Lower leg skin (tissue), 4 donors: ENCODE measurements around the gene LMF2. TPM values are rescaled to one million over a fixed set of nuclear protein-coding genes. Genes with fewer than 3 reads are reported as not detected.

Experiments used
- DNase-seq, 2 donors: peaks; one replicate each; pipeline ENCODE4 v3.0.0-alpha.2; 2019; ENCODE audit warnings: low spot score in 2 of 2
- H3K4me3 ChIP-seq: fragments of 200-600 bp; sonication (generic); 2 replicates; pipeline ENCODE4 v1.5.1; 2017; ENCODE audit warnings: mild to moderate bottlenecking, low read depth; ENCODE audit not compliant: poor library complexity, severe bottlenecking
- POLR2A ChIP-seq, 2 donors: fragments of 450-650 bp; IDR thresholded peaks; one replicate each; pipeline ENCODE4 v1.6.1; 2016 to 2017; ENCODE audit warnings: antibody characterized with exemption in 2 of 2, mild to moderate bottlenecking in 1 of 2, moderate library complexity in 1 of 2
- WGBS, 2 donors: methylation state at CpG; one replicate each; pipeline ENCODE4 v1.1.5; 2018; 5-methylcytosine and 5-hydroxymethylcytosine counted together
- intact Hi-C: fragments of 100-400 bp; cut with DNase I; formaldehyde crosslinking; loops from one replicate; pipeline ENCODE4 v1.15.0; 2023; ENCODE audit warnings: low total_unique reads
- total RNA-seq, 4 donors: library from RNA; depleted of rRNA; stranded (reverse); fragments of >200 nt; gene quantifications; one replicate each; pipeline ENCODE4 v1.1.0, GENCODE V29; 2016
- TF ChIP-seq, protein P1 (sequence below), 3 donors: fragments of 450-650 bp; IDR thresholded peaks; one replicate each; pipeline ENCODE4 v1.5.1; 2016; ENCODE audit warnings: antibody characterized with exemption in 3 of 3, mild to moderate bottlenecking in 3 of 3, moderate library complexity in 2 of 3

The LMF2 gene
- total RNA-seq, 4 donors from 2014 or later, result 34.8 to 47.2 (median 38.8) TPM

DNA sequence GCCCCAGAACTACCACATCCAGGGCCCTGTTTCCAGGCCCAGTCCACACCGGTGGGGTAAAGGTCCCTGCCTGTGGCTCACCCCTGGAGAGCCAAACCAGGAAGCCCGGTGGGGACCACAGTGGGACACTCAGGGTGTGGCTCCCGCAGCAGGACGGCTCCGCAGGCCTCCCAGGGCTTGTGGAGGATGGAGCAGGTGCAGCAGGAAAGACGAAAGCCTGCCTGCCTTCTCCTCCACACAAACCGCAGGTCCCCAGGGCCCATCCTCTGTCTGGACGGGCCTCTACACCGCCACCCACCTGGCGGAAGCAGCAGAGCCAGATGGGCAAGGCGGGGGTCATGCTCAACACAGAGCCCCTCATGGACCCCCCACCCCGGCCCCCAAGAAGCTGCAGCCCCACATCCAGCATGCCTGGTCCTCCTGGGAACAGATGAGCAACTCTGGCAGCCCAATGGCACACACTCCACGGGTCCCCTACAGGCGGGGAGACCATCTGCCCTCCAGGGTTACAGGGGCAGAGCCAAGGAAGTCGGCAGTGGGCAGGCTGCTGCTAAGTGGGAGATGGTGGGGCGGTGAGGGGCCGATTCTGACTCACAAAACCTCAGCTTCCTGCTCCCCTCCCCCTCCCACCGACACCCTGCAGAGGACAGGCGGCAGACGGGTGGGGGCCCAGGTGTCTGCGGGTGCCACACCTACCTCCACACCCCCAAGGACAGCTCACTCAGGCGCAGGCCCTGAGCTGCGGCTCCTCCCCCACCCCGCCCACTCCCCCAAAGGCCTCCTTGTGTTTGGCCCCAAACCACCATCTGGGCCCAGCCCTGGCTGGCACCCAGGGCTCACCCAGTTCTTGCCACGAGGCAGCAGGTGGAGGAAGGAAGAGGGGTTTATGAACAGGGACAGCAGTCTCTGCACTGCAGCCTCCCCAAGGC is 37.9 kb downstream of the LMF2 start:
- intact Hi-C loops, result no loop called here
- 18 to 31% methylated on average over 13 to 24 of the region's 25 CpGs for WGBS, 2 donors
- no peak for TF ChIP-seq POLR2A (IDR thresholded peaks at IDR 0.05)
- TF ChIP-seq, protein P1, sequence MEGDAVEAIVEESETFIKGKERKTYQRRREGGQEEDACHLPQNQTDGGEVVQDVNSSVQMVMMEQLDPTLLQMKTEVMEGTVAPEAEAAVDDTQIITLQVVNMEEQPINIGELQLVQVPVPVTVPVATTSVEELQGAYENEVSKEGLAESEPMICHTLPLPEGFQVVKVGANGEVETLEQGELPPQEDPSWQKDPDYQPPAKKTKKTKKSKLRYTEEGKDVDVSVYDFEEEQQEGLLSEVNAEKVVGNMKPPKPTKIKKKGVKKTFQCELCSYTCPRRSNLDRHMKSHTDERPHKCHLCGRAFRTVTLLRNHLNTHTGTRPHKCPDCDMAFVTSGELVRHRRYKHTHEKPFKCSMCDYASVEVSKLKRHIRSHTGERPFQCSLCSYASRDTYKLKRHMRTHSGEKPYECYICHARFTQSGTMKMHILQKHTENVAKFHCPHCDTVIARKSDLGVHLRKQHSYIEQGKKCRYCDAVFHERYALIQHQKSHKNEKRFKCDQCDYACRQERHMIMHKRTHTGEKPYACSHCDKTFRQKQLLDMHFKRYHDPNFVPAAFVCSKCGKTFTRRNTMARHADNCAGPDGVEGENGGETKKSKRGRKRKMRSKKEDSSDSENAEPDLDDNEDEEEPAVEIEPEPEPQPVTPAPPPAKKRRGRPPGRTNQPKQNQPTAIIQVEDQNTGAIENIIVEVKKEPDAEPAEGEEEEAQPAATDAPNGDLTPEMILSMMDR (IDR thresholded peaks at IDR 0.05), result no peak
- no peak overlapping the region for H3K4me3 ChIP-seq
- DNase-seq, result peak; percentile 57 to 94

DNA sequence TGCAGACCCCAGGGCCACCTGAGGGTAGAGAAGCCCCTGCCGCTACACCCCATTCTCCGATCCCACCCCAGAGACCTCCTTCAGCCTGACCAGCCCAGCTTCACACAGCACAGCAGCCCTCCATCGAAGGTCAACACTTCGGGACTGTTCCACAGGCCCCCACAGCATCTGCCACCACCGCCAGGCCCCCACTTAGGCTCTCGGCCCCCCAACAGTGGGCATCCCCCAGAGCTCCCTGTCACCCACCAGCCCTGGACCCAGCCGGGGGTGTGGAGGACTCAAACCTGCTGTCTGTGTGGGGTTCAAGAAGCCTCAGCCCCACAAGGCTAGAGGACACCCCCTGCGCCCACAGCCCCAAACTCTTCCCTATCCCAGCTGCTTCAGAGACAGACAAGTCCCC is 38.9 kb downstream of the LMF2 start:
- intact Hi-C loops, result no loop called here
- TF ChIP-seq, protein P1 (IDR thresholded peaks at IDR 0.05), result no peak
- TF ChIP-seq POLR2A (IDR thresholded peaks at IDR 0.05), result no peak
- no peak overlapping the region for H3K4me3 ChIP-seq
- DNase-seq, result no peak
- 84 to 90% methylated on average over 8 of the region's 8 CpGs for WGBS, 2 donors

DNA sequence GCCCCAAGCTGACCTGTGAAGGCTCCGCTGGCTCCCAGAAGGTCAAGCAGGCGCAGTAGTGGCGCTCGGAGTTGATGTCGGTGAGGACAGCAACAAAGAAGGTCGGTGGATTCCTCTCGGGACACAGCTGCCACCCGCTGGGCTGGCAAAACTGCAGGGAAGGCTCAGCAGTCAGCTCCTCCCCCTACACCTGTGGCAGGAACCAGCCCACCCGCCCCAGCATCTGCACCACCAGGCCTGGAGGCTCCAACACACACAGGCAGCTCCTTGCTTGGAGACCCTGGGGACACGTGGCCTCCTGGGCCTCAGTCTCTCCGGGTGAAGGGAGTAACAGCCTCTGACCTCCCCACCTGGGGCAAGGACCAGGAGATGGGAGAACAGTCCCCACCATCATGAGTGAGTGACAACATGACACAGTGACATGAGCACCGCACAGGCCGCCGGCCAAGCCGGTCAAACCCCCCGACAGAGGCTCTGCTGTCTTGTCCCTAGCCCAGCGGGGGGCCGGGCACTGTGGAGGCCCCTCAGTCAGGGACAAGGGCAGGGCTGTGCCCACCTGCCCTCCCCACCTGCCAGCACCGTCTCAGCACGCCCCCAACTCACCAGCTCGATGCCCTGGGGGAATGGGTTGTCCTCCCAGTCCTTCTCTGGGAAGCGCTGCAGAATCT is 39.6 kb downstream of the LMF2 start:
- TF ChIP-seq POLR2A (IDR thresholded peaks at IDR 0.05), result no peak
- TF ChIP-seq, protein P1 (IDR thresholded peaks at IDR 0.05), result no peak
- intact Hi-C loops, result no loop called here
- WGBS, 2 donors, result 91 to 92% methylated on average over 12 to 21 of the region's 22 CpGs
- H3K4me3 ChIP-seq, result no peak overlapping the region
- no peak for DNase-seq

DNA sequence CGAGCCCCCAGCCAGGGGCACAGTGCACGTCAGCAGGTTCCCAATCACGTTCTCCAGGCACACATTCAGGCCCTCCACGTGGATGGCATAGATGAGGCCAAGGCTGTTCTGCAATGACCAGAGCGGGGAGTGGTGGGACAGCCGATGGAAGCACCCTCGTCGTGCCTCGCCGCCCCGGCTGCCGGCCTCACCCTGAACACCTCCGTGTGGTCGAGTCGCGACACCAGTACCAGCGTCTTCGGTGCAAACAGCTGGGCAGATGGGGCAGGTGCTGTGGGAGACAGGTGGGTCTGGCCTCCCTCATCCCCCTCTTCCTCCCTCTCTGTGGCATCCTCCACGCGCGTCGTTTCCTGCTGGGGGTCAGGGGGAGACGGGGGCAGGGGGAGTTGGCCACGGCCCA is 40.2 kb downstream of the LMF2 start:
- DNase-seq, result no peak
- intact Hi-C loops, result no loop called here
- WGBS, 2 donors, result 89 to 92% methylated on average over 23 to 24 of the region's 24 CpGs
- H3K4me3 ChIP-seq, result no peak overlapping the region
- TF ChIP-seq POLR2A (IDR thresholded peaks at IDR 0.05), result no peak
- TF ChIP-seq, protein P1 (IDR thresholded peaks at IDR 0.05), result no peak

DNA sequence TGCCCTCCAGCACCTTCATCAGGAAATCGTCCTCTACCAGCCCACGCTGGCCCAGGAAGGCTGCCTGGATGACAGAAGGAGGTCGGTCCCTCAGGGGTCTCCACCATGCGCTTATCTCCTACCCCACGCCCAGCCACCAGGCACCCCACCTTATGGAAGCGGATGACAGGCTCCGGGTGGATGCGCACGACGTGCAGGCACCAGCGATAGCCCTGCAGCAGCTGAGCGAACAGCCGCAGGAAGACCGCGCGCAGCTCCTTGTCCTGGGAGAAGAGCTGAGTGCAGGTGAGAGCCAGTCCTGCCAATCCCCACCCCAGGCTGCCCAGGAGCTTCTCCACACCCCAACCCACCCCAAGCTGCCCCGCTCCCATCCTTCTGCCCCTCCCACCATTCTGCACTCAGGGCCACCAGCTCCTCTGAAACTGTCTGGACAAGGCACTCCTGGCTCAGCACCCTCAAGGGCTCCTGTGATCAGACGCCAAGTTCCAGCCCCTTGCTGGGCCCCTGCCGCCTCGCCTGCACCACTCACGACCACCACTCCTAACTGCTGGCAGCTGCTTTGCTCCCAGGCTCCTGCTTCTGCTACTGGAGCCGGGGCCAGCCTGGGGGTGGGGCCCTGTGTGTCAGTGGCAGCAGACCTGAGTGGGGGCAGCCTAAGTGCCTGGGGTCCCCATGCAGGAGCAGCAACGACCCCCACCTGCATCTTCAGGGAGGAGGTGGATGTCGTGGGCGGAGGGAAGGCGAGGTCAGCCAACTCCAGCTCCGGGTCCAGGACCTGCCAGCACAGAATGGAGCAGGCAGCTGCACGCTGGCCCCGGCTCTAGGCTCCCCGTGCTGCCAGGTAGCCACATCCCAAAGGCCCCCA is 42.2 kb downstream of the LMF2 start:
- intact Hi-C loops, result no loop called here
- no peak for DNase-seq
- no peak overlapping the region for H3K4me3 ChIP-seq
- WGBS, 2 donors, result 89% methylated on average over 30 of the region's 30 CpGs
- TF ChIP-seq, protein P1 (IDR thresholded peaks at IDR 0.05), result no peak
- no peak for TF ChIP-seq POLR2A (IDR thresholded peaks at IDR 0.05)
